ENCODE measurements around the gene PSMD10.

Gene PSMD10

GRCh38 chrX:108071578-108071977 is 19.8 kb downstream of the PSMD10 start (continued):
- TF ChIP-seq ZBTB20 (tag by site-specific recombination; IDR thresholded peaks at IDR 0.05), result no peak
- TF ChIP-seq ZNF138 (tag by site-specific recombination; IDR thresholded peaks at IDR 0.05; ENCODE audit: borderline replicate concordance), result no peak
- TF ChIP-seq AEBP2 (tag by site-specific recombination; IDR thresholded peaks at IDR 0.05; ENCODE audit: borderline replicate concordance), result no peak
- no peak for TF ChIP-seq PRDM1 (tag by site-specific recombination; IDR thresholded peaks at IDR 0.05)

- POLR2A ChIA-PET, result no interaction called here
- no peak overlapping the region for H3K27ac ChIP-seq (ENCODE audit: extremely low read depth, low read depth, low read length)
- no peaks in the 10 kb centered on the region for H3K36me3 ChIP-seq (ENCODE audit: control insufficient read depth in 2 of 2, insufficient read depth in 1 of 2, low read length in 2 of 2)
- no peaks in the 10 kb centered on the region for H3K9me3 ChIP-seq (ENCODE audit: control insufficient read depth, insufficient read depth, low read depth, low read length)
- TF ChIP-seq ZBTB20 (tag by site-specific recombination; IDR thresholded peaks at IDR 0.05) (peak; percentile 28; the same call in 1 of the 2 replicates), ZBTB8A (tag by site-specific recombination; IDR thresholded peaks at IDR 0.05) (no peak)
- CTCF ChIA-PET, result interaction anchor here (0.6 to 3.4 kb wide), 15 partner anchors 9 to 1198 kb away, joined by 3 to 22 read pairs (median 4); partner anchors contain the start of genes NCBP2L and PSMD10
- H3K4me1 ChIP-seq (ENCODE audit: control insufficient read depth, insufficient read depth, low read length), result no peaks in the 10 kb centered on the region
- H3K4me3 ChIP-seq (ENCODE audit: low read depth, low read length), result no peak overlapping the region
Observed at GRCh38 chrX:108070891-108071290, 20.5 kb downstream of the PSMD10 start.

- H3K4me1 ChIP-seq (ENCODE audit: control insufficient read depth, insufficient read depth, low read length), result no peaks in the 10 kb centered on the region
- no peaks in the 10 kb centered on the region for H3K9me3 ChIP-seq (ENCODE audit: control insufficient read depth, insufficient read depth, low read depth, low read length)
- CTCF ChIA-PET, result no interaction called here
- TF ChIP-seq ZNF404 (tag by site-specific recombination; IDR thresholded peaks at IDR 0.05) (no peak), ZNF221 (tag by site-specific recombination; IDR thresholded peaks at IDR 0.05; ENCODE audit: borderline replicate concordance) (no peak), KLF9 (tag by site-specific recombination; IDR thresholded peaks at IDR 0.05; ENCODE audit: low read depth) (no peak), ZNF114 (tag by site-specific recombination; IDR thresholded peaks at IDR 0.05) (no peak), KLF16 (tag by site-specific recombination; IDR thresholded peaks at IDR 0.05) (no peak), GLIS2 (tag by site-specific recombination; IDR thresholded peaks at IDR 0.05) (no peak), ZBTB8A (tag by site-specific recombination; IDR thresholded peaks at IDR 0.05) (no peak), ZXDB (tag by site-specific recombination; IDR thresholded peaks at IDR 0.05) (no peak)
- no peak overlapping the region for H3K4me3 ChIP-seq (ENCODE audit: low read depth, low read length)
- H3K36me3 ChIP-seq (ENCODE audit: control insufficient read depth in 2 of 2, insufficient read depth in 1 of 2, low read length in 2 of 2), result no peaks in the 10 kb centered on the region
- POLR2A ChIA-PET, result no interaction called here
- H3K27ac ChIP-seq (ENCODE audit: extremely low read depth, low read depth, low read length), result no peak overlapping the region
Observed at GRCh38 chrX:108068121-108068520, 23.2 kb downstream of the PSMD10 start.

- TF ChIP-seq ZNF18 (tag by site-specific recombination; IDR thresholded peaks at IDR 0.05), result no peak
- CTCF ChIA-PET, result no interaction called here
Observed at GRCh38 chrX:108064613-108065012, 26.7 kb downstream of the PSMD10 start.

GRCh38 chrX:108064001-108064400 is 27.3 kb downstream of the PSMD10 start:
- H3K4me3 ChIP-seq (ENCODE audit: low read depth, low read length), result no peak overlapping the region
- no peak overlapping the region for H3K27ac ChIP-seq (ENCODE audit: extremely low read depth, low read depth, low read length)
- POLR2A ChIA-PET, result no interaction called here
- H3K9me3 ChIP-seq (ENCODE audit: control insufficient read depth, insufficient read depth, low read depth, low read length), result no peaks in the 10 kb centered on the region
- CTCF ChIA-PET, result no interaction called here
- no peaks in the 10 kb centered on the region for H3K4me1 ChIP-seq (ENCODE audit: control insufficient read depth, insufficient read depth, low read length)
- H3K36me3 ChIP-seq (ENCODE audit: control insufficient read depth in 2 of 2, insufficient read depth in 1 of 2, low read length in 2 of 2), result no peaks in the 10 kb centered on the region
- no peak for TF ChIP-seq OSR2 (tag by site-specific recombination; IDR thresholded peaks at IDR 0.05)
- no peak for TF ChIP-seq ZNF175 (tag by site-specific recombination; IDR thresholded peaks at IDR 0.05)
- no peak for TF ChIP-seq ZNF10 (tag by site-specific recombination; IDR thresholded peaks at IDR 0.05)
- TF ChIP-seq ZBTB1 (tag by site-specific recombination; IDR thresholded peaks at IDR 0.05), result no peak
- TF ChIP-seq ZNF792 (tag by site-specific recombination; IDR thresholded peaks at IDR 0.05), result no peak
- TF ChIP-seq REPIN1 (tag by site-specific recombination; IDR thresholded peaks at IDR 0.05; ENCODE audit: low read depth), result no peak
- TF ChIP-seq ZNF518A (tag by site-specific recombination; conservative IDR thresholded peaks at IDR 0.05; ENCODE audit: low read depth), result no peak
- no peak for TF ChIP-seq IKZF3 (tag by site-specific recombination; IDR thresholded peaks at IDR 0.05)

More at GRCh38 chrX:108064613-108065012, 26.7 kb downstream of the PSMD10 start:
- POLR2A ChIA-PET, result no interaction called here
- Histone ChIP-seq H3K27ac (ENCODE audit: extremely low read depth, low read depth, low read length) (no peak overlapping the region), H3K4me3 (ENCODE audit: low read depth, low read length) (no peak overlapping the region), H3K4me1 (ENCODE audit: control insufficient read depth, insufficient read depth, low read length) (no peaks in the 10 kb centered on the region), H3K36me3 (ENCODE audit: control insufficient read depth in 2 of 2, insufficient read depth in 1 of 2, low read length in 2 of 2) (no peaks in the 10 kb centered on the region), H3K9me3 (ENCODE audit: control insufficient read depth, insufficient read depth, low read depth, low read length) (no peaks in the 10 kb centered on the region)

Measured in HEK293 (cell line).